Activated CD4-positive, CD25-positive, alpha-beta regulatory T cell treated with anti-CD3 and anti-CD28 coated beads, Interleukin-2, amount 50 U/mL, for 72 hours (primary cell): ENCODE data around the gene PDE10A.
"Not testable (repeated sequence)": the region's sequence is repeated elsewhere in the genome, so short reads cannot be mapped to it uniquely, and the experiment has no call there.

Experiments used
- DNase-seq: peaks from one replicate; pipeline ENCODE4 v3.0.0; 2021

The PDE10A gene

DNA sequence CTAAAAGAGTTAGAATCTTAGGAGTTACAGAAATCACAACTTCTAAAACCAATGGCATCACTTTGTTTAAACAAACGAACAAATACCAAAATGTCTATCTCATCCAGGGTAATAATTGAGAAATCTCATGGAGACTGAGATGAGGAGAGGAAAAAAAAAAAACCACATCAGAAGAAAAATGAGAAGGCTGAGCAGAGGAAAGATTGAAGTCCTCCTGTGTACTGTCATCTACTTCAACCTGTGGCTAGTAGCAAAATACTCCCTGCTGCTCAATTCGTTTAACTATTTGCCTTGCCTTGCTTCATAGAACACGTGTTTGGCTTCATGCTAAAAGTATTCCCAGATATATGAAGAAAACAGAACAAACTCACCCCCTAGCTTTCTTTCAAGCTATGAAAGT is 143.7 kb downstream of the PDE10A start:
- no peak for DNase-seq

DNA sequence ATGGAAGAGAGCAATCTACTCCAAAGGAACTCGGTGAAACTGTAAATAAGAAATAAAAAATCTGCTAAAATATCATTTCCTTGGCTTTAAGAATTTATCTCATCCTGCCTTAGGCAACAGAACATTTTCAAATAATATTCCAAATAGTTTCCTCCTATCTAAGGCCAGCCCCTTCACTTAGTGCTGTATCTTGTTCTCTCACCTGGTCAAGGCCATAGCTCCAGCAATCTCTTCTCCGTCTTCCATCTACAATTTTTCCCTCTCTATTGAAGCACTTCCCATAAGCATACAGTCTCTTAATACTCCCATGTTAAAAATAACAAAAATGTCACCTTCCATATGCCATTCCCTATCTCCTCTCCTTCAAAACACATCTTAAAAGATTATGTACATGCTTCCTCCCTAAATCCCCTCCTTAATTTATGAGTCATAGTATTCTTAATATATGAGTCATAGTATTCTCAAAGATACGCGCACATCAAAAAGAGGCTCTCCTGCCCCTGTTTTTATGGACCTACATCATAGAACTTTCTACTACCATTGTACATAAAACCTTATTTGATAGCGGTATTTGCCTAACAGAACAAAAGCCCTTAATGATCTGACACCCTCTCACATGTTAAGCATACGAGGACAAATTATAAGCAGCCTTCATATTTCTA is 146.9 kb downstream of the PDE10A start:
- no peak for DNase-seq

DNA sequence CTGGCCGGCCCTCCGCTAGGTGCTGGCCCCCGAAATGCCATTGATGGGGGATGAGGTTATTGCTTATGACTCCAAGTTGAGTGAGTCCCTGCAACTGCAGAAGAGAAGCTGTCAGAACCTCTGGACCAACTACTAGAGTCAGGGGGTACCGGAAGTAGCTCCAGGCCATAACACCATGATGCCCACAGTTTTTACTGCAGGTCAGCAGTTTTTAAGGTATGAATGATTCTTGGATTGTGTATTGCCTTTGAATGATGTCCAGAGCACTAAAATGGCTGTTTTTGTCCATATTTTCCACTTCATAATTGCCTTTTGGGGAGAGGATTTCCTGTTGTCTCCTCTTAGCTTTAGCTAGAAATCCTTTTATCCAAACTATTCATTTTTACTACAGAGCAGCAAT is 148.4 kb downstream of the PDE10A start:
- DNase-seq: no peak

DNA sequence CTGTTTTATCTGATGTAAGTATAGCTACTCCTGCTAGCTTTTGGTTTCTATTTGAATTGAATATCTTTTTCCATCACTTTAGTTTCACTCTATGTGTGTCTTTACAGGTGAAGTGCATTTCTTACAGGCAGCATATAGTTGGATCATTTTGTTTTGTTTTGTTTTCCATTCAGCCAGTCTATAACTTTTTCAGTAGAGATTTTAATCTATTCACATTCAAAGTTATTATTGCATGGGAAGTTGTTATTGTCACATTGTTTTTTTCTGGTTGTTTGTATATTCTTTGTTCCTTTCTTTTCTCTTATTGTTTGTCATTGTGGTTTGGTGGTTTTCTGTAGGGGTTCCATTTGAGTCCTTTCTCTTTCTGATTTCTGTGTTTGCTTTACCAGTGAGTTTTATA is 151.2 kb downstream of the PDE10A start:
- no peak for DNase-seq

DNA sequence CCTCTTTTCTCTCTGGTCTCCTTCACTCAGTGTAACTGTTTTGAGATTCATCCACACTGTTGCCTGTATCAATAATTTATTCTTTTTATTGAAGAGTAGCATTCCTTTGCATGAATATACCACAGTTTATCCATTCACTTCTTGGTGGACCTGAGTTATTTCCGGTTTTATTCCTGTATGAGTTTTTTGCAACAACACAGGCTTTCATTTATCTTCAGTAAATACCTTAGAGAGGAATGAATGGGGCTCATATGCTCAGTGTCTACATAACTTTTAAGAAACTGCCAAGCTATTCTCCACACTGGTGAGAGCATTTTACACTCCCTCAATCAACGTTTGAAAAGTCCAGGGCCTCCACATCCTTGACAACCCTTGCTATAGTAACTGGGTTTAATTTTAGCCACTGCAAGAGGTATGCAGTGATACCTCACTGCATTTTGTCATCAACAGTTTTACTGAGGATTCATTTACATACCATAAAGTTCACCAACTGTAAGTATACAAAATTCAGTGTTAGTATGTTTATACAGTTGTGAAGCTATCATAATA is 154.6 kb downstream of the PDE10A start:
- no peak for DNase-seq

DNA sequence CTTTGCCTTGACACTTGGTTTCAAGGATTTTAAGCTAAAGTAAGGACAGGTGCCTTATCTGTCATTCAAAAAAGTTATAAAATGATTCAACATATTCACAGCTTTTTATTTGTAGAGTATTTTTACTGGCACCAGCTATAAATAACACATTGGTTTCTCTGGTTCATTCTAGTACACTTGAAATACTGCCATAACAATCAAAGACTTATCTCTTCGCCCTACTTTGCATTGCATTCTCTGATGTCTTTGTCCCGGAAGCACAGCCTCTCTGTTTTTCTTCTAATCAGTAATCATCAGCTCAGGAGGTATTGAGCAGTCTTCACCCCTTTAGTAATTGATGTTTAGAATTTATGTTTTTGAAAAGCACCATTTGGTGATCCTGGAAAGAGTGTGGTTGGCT is 156.4 kb downstream of the PDE10A start:
- DNase-seq: no peak

DNA sequence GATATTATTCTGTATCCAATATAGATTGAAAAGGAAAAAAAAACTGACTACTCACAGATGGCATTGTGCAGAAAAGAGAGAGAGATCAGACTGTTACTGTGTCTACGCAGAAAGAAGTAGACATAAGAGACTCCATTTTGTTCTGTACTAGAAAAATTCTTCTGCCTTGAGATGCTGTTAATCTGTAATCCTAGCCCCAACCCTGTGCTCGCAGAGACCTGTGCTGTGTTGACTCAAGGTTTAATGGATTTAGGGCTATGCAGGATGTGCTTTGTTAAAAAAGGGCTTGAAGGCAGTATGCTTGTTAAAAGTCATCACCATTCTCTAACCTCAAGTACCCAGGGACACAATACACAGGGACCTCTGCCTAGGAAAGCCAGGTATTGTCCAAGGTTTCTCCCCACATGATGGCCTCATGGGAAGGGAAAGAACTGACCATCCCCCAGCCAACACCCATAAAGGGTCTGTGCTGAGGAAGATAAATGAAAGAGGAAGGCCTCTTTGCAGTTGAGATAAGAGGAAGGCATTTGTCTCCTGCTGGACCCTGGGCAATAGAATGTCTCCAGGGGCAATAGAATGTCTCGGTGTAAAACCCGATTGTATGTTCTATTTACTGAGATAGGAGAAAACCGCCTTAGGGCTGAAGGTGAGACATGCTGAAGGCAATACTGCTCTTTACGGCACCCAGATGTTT is 162.7 kb downstream of the PDE10A start:
- DNase-seq: not testable (repeated sequence)

DNA sequence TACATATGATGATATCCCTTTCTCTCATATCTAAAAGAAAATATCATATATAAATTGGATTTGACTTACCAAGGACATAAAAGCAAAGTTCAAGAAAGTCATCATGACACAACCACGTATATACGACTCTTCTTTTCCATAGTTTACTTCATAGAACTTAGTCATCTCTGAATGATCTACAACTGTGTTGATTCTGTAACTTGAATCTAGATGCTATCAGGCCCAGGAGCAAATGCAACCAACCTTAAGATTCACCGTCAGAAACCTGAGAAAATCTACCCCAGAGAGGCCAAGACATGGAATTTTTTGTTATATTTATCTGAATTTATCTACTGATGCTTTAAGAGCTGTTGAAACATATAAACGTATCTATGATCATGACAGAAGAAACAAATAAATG is 165.6 kb downstream of the PDE10A start:
- no peak for DNase-seq

DNA sequence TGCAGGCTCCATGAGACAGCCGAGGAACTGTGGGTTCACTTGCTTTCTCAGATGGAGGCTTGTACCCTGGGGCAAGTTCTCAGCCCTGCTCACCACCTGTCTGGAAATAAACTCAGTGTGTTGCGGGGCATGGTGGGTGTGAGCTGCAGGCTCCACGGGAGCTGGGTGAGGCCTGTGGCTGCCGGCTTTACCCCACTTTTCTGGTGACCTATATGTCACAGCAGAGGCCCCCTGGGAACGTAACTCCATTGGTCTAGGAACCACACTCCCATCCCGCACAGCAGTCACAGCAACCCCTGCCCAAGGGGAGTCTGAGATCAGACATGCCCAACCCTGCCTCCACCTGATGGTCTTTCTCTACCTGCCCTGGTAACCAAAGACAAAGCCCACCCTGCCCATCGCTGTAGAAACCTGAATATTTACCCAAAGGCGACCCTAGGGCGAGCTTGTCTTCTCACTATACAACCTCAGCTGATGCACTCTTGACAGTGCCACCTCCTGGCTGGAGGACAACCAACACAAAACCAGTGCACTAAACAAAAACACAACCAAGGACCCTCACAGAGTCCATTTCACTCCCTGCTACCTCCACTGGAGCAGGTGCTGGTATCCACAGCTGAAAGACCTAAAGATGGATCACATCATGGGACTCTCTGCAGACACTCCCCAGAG is 174.3 kb downstream of the PDE10A start:
- DNase-seq: no peak

DNA sequence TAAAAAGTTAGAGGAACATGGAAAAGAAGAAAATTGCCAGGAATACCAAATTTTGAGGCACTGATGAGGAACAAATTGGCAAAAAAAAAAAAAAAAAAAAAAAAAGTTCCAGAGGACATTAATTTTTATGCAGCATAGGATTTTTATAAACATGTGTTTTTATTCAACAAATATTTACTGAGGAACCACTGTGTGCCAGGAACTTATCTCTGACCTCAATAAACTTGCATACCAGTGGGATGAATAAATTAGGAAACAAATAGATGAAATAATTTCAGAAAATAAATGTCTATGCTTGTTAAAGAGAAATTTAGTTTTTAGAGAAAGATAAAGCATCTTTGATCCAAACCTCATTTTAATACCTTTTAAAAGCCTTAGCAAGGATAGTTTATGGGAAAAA is 175.1 kb downstream of the PDE10A start:
- DNase-seq: no peak

DNA sequence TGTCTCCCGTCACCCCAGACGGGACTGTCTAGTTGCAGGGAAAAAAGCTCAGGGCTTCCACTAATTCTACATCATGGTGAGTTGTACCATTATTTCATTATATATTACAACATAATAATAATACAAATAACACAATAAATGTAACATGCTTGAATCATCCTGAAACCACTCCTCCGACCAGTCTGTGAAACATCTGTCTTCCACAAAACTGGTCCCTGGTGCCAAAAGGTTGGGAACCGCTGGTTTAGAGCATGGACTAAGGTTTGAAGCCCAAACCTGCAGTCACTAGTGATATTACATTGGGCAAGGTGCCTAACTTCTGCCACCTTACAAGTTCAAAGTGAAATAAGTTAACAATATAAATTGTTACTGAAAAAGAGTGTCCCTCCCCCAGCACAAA is 175.7 kb downstream of the PDE10A start:
- DNase-seq: no peak

DNA sequence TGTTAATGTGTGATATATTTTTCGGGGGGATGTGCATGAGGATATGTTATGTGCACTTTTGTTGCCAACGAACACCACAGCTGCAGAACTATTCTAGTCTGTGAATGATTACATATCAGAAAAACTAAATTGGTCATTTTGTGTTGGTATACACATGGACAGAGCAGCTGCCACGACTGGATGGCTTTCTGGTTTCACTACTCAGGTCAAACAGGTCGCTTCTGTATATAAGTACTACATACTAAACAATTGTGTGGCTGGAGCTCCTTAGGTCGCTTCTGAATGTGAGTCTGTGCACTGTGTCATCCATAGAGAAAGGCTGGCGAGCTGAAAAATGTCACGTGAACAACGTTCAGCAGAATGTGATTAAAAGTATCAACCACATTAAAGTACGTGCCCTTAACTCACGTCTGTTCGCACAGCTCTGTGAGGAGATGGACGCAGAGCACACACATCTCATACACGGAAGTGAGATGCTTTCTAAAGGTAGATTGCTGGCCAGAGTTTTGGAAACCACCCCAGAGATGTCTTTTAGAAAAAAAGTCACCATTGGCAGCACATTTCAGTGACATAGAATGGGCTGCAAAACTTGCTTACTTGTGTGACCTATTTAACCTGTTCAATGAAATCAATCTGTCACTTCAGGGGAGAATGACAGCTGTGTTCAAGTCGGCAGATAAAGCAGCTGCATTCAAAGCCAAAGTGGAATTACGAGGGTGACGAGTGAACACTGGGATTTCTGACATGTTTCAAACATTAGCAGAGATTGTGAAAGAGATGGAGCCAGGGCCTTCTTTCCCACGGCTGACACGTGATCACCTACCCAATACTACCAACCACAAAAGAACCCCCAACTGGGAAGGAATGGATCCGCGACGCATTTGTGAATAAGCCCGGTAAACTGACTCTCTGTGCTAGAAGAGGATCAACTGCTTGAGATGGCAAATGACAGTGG is 176.6 kb downstream of the PDE10A start:
- no peak for DNase-seq

DNA sequence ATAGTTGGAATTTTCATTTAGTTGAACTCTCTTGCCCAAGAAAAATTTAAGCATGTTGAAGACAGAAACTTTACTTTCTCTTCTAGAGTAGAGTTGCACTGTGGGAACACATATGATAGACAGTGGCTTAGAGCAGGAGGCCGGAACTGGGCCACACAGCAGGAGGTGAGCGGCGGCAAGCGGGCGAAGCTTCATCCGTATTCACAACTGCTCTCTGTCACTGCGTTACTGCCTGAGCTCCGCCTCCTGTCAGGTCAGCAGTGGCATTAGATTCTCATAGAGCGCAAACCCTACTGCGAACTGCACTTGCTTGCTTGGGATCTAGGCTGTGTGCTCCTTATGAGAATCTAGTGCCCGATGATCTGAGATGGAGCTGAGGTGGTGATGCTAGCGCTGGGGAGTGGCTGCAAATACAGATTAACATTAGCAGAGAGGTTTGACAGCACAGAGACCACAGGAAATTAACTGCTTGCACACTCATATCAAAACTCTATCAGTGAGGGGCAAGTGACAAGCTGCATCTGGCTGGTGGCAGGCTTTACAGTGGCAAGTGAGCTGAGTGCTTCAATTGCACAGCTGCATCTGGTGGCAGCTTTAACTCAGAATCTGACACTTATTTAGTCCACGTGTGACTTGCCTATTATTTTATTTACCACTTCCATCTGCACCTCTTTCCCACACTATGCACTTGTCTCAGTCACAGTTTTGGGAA is 178.7 kb downstream of the PDE10A start:
- DNase-seq: no peak

DNA sequence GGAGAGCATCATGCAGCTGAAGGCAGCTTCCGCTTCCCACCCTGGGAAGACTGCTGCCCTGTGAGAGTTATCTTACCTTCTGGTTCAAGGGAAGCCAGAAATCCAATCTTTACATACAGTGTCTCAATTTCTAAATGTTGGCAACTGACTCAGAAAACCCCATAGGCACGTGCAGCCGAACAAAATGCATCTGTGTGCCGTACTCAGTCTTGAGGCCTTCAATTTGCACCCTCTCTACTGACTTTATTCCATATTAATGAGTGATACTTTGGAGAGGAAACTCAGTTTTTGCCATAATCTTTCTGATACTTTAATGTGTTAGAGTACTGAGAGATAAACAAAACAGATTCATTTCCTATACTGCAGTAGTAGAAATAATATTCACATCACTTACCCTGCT is 181.1 kb downstream of the PDE10A start:
- DNase-seq: no peak

DNA sequence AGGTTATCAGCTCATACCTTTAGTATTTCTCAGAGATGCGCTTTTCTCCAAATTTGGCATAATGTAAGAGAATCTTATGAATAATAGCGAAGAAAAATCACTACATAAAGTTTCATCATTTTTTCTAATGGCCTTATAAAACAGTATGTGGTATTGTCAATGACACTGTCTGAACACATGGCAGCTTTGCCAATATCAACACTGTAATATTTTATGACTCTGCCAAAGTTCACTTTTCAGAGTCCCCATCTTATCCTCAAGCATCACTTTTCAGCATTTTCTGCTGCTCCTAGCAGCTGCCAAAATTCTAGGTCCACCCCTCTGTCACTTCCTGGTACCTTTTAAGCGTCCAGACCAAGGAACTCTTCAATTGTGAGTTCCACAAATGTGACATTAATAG is 182.1 kb downstream of the PDE10A start:
- DNase-seq: no peak

DNA sequence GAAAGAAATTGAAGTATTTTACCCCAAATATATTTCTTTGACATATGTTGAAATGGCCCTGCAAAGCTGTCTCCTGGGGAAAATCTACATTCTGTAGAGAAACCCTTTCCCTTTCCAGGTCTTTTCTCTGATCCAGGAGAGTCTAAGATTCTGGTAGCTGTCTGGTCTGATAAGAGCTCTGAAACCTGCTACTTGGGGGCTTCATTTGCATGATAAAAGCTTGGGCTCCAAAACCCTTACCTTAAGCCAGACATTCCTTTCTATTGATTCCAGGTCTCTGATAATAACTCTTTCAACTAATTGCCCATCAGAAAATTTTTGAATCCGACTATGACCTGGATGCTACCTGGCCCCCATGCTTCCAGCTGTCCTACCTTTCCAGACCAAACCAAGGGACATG is 184.5 kb downstream of the PDE10A start:
- DNase-seq: no peak

DNA sequence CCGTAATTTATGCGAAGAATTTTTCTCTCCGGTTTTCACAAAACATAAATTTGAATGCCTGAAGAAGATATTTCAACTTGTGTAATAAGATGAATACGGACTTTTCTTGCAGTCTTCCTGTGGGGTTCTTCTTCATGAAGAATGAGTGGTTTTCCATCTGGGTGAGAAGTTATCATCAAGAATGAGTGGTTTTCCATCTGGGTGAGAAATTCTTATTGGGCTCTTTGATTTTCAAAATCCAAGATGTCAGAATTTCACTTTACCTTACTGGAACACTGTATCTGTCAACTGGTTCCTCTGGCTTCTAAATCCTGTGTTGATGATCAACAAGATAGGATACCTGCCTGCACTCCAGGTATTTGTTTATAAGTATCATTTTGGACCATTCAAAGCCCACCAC is 193.6 kb downstream of the PDE10A start:
- DNase-seq: no peak

DNA sequence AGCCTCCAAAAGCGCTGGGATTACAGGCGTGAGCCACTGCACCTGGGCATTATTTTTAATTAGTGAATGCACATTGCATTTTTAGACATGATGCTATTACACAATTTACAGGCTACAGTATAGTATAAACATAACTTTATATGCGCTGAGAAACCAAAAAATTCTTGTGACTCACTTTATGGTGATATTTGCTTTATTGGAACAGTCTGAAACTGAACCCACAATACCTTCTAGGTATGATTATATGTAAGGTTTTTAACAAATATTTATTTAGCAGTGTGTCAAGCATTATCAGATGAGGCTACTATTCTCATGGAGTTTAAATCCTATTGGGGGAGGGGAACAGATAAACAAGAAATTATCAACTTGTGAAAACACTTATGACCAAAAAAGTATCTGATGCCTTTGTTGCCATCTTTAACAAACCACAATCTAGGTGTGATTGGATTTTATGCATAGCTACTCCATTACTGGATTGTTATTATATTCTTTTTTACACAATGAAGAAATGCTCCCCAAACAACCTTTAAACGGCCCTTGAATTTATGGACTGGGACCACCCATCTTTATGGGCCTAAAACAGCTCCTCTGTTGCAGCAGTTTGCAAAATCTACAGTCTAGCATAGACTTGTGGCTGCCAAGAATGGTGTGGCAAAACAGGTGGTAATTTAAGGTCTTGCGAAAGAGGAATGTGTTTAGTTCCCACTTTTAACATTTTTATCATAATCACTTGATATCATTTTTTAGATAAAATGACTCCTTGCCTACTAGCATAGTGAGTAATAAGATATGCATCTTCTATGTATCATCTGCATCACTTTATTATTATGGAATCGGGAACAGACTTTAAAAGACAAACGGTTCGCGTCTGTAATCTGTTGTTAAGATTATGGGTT is 194.5 kb downstream of the PDE10A start:
- DNase-seq: no peak

DNA sequence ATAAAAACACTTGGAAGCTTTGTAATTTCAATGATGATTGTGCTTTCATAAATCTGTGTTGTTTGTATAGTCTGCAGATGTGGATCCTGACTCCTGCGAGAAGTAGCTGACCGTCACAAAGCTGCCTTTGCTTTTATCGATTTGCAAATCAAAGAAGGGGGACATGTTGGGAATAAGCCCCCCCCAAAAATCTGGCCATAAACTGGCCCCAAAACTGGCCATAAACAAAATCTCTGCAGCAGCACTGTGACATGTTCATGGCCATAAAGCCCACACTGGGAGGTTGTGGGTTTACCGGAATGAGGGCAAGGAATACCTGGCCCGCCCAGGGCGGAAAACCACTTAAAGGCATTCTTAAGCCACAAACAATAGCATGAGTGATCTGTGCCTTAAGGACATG is 199.5 kb downstream of the PDE10A start:
- DNase-seq: not testable (repeated sequence)

DNA sequence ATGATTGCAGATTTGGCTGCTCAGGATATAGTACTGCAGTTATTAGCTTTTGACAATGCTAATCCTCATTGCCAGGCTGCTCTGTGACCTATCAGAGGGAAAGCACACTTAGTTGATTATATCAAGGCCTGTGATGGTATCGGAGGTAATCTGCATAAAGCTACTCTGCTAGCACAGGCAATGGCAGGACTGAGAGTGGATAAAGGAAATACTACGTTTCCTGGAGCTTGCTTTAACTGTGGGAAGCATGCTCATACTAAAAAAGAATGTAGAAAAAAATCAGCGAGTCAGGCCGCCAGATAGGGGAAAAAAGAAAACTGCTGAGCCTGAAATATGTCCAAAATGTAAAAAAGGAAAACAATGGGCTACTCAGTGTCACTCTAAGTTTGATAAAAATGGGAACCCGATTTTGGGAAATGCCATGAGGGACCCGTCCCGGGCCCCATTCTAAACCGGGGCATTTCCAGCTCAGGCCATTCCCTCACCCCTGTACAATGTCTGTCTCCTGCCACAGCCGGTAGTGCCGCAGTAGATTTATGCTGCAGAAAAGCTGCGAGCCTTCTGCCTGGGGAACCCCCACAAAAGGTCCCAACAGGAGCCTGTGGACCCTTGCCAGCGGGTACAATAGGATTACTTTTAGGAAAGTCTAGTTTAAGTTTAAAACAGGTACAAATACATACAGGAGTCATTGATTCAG is 203.3 kb downstream of the PDE10A start:
- DNase-seq: not testable (repeated sequence)

DNA sequence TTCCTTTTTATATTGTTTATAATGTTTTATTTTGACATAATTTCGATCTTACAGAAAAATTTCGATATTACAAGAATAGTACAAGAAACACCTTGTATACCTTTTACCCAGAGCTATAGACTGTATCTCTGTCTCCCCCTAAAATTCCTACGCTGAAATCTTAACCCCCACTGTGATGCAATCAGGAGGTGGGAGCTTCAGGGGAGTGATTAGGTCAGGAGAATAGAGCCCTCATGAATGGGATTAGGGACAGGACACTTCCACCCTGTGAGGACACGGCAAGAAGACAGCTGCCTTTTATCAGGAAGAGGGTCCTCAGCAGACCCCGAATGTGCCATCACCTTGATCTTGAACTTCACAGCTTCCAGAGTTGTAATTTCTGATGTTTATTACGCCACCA is 204.9 kb downstream of the PDE10A start:
- no peak for DNase-seq
